NOMO-1 treated with dmso at 0.1 percent for 144 hours (cell line): ENCODE data around the gene PLCG1.

Source experiments
- DNase-seq: peaks from one replicate; lab custom pipeline; 2025; ENCODE audit not compliant: unreplicated experiment; lab: John Stamatoyannopoulos, UW

Gene PLCG1

DNA sequence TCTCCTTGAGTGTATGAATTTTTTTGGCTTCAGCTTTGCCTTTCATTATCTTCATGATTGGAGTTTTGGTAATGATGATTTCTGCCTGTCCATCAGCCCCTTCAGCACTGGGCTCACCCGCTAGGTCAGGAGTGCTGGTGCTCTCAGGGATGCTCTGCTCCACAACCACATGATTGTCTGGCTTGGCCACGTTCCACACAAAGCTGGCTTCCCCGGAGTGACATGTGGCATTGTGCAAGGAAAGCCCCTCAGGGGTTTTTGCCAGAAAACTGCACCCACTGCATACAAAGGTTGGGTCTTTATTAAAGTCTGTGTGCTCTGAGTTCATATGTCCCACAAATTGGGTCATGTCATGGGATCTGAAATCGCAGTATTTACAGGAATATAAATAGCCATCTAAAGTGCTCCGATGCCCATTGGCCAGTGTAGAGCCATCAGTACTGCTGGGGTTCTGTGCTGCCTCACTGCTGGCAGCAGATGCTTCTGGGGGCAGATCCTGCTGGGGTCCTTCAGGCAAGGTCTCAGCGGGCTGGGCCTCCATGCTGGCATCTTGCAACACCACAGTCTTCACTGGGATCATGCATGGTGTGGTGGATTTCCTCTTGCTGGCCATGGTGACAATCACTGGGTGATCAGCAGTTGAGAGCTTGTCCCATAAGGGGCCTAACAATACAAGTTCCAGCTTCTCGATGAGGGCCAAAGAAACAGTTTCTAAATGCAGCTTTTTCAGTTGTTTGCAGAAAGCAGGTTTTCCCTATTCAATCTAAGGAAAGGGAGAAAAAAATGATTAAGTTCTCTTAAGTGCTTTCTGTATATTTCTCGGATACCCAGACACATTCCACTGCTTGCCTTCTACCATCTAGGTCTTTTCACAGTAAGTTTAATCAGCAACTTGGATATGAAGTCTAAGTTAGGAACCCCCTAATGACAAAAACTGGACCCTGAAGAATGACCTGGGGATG, 67.2 kb downstream of the PLCG1 start:
- DNase-seq, result no peak

DNA sequence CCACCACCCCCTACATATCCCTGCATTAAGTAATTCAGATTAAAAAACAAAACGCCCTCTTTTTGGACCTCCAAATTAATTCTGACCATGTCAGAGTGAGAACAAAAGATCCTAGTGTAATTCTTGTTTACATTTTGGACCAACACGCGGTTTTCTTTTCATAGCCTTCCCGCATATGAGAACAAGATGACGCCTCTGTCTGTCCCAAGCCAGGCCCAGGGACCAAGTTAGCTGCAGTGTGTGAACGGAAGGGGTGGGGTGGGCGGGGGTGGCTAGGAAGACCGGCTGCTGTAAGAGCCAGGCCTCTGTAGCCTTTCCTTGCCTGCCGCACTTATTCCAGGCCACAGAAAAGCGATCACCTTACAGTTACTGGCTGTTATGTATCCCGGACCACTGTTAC, 68.0 kb downstream of the PLCG1 start:
- DNase-seq, result no peak

DNA sequence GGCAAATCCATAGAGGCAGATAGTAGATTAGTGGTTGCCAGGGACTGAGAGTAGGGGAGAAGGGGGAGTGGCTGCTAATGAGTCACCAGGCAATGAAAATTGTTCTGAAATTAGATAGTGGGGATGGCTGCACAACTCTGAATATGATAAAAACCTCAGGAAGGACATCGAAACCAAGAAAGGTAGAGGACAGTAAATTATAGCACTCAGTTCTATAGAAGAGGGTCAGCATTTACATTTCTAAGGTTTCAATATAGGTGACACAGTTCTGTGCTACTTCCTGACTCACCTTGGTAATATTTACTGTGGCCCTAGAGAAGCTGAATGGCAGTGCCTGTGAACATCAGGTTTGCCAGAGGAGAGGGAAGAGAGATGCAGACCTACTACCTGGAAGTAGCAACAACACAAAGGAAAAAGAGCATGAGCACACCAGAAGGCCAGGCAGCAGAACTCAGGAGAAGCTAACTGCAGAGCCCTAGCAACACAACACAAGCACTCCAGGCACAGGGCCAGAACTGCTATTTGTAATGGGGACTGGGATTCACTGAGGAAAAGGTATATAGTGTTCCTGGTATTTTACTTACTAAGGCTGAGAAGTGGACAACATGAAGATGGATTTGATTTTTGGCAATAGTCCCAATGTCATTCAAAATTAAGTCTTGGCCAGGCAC, 75.9 kb downstream of the PLCG1 start:
- no peak for DNase-seq

DNA sequence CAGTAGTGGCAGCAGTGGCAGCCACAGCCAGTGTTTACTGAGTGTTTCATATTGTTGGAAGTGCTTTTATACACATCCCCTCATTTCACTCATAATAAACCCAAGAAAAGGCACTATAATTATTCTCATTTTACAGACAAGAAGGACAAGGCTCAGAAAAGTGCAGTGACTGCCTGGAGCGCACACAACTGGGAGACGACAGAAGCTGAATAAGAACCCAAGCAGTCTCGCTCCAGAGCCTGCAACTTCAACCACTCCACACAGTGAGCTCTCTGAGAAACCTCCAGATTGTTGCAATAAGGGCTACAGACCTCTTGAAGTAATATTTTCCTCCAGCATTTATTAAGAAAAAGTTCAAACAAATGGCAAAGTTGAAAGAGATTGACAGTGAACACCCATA, 76.9 kb downstream of the PLCG1 start:
- DNase-seq, result no peak

DNA sequence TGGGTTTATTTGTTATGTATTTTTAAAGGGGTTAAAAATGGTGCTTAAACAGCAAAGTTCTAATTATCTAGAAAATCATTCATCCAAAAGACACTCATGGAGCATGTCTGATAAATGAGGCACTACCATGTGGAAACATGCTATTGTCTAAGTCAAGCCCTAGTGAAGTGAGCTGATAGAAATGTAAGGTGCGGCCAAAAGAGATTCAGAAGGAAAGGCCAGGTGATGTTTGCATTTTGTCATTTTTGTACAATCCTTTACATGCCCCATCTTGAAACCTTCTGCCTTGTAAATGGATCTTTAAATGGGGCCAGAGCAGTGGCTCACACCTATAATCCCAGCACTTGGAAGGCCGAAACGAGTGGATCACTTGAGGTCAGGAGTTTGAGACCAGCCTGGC, 77.3 kb downstream of the PLCG1 start:
- DNase-seq, result no peak

DNA sequence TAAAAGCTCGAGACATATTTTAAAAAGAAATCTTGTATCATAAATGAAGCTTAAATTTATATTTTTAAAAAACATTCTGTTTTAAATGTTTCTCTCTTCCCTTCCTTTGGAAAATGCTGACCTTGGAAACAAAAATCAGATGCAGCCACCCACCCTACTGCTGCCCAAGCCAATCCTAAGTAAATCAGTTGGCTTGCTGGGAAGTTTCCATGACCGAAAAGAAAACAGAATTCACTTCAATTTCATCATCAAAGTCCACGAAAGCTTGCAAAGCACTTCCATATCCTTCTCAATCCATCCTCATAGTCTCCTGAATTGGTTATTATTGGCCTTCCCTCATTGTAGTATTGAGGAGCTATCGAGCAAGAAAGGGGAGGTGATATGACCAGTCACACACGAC, 80.1 kb downstream of the PLCG1 start:
- no peak for DNase-seq

DNA sequence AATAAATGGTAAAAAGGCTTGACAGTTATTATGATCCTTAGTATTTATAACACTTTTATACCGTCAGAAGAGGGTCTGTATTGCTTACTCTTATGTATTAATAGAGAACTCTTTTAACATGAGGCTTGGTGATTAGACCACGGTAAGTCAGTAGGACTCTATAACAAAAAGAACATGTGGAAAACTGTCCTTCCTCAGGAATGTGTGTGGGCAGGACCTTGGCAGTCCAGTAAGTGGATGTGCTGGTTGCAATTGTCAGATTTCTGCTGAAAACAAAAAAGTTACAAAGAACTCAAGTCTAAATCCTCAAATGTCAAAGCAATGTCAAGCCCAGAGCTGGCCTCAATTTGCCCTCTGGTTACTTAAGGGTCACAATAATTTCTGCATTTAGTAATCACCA, 81.1 kb downstream of the PLCG1 start:
- no peak for DNase-seq

DNA sequence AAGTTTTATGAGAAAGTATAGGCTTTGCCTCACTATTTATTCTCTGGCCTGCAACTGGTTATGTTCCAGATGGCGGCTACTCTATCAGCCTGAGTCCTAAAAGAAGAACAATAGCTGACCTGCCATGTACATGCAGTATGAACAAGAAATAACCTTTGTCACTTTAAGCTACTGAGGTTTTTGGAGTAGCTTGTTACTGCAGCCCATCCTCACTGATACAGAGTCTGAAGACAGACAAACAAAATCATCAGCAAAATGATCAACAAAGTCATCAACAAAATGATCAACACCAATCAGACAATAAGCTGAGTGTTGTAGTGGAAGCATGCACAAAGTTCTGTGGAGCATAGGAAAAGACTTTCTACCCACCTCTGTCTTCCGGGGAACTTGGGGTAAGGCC, 82.5 kb downstream of the PLCG1 start:
- DNase-seq, result no peak

DNA sequence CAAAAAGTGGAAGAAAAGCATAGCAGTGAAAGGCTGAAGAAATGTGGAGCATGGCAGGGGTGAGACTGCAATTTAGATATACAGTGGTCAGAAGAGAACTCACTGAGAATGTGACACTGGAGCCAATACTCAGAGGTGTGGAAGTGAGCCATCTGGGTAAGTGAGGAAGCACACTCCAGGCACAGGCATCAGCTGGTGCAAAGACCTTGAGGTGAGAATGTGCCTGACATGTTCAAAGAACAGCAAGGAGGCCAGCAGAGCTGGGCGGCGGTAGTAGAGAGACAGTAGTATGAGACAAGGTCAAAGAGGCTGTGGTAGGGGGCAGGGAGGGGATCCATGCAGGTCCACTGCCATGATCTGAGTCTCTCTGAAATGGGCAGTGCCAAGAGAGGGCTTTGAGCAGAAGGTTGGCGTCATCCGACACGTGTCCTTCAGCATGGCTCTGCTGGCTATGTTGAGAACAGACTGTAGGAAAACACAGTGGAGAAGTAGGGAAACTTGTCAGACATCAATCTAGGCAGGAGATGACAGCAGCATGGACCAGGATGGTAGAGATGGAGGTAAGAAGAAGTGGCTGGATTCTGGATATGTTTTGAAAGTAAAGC, 84.4 kb downstream of the PLCG1 start:
- no peak for DNase-seq

DNA sequence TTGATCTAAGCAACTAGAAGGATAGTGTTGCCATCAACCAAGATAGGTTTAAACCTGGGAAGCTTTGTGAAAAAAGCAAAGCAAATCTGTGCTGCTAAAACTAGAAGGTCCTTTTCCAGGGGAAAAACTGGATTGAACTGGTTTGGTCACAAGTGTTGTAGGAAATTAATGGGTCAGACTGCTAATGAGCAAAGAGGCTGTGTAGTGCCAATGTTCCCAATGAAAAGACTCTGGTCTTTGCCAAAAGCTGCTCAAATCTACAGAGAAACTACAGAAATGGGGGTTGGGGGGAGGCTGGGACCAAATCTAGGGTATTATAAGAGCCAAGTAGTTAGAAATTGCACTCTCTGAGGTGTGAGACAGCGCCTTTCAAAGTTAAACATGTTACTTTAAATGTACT, 85.0 kb downstream of the PLCG1 start:
- DNase-seq, result no peak

DNA sequence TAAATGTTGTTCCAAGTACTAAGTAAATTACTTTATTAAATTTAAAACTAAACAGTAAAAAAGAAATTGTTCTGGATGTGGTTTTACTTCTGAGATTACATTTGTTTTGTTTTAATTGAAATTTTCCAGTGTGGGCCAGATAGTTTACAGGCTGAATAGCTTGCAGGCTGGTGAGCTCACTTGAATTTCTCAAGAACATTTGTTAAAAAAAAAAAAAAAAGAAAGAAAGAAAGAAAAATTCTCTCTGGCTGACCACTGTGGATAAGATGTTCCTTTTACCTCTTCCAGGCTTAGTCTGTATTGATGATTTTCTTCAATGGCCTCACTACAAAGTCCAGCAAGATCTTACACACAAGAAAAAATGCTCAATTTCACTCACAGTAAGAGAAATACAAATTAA, 85.4 kb downstream of the PLCG1 start:
- no peak for DNase-seq

DNA sequence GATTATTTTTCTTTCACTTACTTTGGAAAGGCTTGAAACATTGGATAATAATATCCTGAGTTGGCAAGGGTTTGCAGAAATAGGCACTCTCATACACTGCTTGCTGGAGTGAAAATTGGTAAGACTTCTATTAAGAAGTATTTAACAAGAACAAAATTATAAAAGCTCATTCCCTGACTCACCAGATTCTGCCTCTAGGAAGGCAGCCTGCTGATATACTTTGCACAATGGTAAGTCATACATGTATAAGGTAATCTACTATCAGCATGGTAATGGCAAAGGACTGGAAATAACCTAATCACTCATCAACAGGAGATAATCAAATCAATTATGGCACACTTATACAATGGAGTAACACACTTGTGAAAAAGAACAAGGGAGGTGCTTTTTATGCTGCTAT, 85.8 kb downstream of the PLCG1 start:
- no peak for DNase-seq

DNA sequence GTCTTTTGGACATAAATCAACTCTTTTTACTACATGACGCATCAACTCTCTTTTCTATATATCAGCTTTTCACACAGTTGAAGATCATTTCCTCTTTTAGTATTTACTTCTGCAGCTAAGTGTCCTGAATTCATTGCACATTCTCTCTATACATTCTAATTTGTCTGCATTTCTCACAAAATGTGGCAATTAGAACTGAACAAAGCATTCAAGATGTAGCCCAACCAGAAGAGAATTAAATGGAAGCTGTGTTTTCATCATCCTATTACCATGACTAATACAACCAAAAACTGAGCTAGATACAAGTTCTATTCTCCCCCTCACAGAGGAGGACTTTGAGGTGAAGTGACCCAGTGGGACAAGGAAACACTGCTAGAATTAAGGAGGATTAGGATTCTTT, 86.9 kb downstream of the PLCG1 start:
- DNase-seq, result no peak

DNA sequence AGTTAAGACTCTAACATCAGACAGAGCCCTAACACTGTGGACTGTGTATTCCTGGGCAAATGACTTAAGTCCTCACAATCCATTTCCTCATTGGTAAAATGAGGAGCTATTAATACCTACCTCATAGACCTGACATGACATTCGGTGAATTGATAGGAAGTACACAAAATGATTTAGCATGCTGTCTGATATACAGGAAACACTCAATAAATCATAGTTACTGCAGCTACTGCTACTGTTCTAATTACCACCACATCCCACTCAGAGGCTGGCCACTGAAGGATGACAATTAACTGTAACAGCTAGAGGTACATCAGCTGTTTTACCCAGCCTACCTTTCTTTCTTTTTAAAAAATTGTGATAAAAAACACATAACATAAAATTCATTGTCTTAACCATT, 87.7 kb downstream of the PLCG1 start:
- DNase-seq, result peak; percentile 30

DNA sequence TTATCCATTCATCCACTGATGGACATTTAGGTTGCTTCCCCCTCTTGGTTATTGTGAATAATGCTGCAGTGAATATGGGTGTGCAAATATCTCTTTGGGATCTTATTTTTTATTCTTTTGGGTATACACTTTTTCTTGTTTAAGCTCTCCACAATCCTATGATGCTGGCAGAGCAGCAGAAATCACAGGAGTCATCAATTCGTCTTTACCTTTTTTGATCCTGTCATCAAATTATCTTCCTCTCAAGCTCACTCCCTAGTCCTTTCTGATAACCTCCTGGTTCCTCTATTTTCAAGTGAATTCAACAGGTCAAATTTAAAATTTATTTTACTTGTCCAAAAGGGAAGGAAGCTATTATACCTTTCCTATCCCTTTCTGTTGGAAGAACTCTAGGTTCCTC, 89.1 kb downstream of the PLCG1 start:
- DNase-seq, result no peak
